BE2C (cell line): Measurements from ENCODE around the gene OR11H7.
"Not testable (repeated sequence)": the region's sequence is repeated elsewhere in the genome, so short reads cannot be mapped to it uniquely, and the experiment has no call there.

Experiments
- DNase-seq: peaks from one replicate; pipeline ENCODE4 v3.0.0-alpha.2; 2020
- H3K27me3 ChIP-seq: fragments of 250-450 bp; sonication (Bioruptor Pico); 2 replicates; pipeline ENCODE4 v1.5.1; 2020; ENCODE audit warnings: mild to moderate bottlenecking
- H3K36me3 ChIP-seq: fragments of 250-450 bp; sonication (Bioruptor Pico); 2 replicates; pipeline ENCODE4 v1.5.1; 2020; ENCODE audit warnings: mild to moderate bottlenecking
- H3K4me1 ChIP-seq: fragments of 250-450 bp; sonication (Bioruptor Pico); 2 replicates; pipeline ENCODE4 v1.5.1; 2020
- H3K4me3 ChIP-seq: 2 replicates; pipeline ENCODE4 v1.5.1; 2011; ENCODE audit warnings: low read depth, low read length
- H3K9me3 ChIP-seq: fragments of 250-450 bp; sonication (Bioruptor Pico); 2 replicates; pipeline ENCODE4 v1.5.1; 2020
- CTCF ChIP-seq: IDR thresholded peaks from 2 replicates; pipeline ENCODE4 v1.5.1; 2012; ENCODE audit warnings: mild to moderate bottlenecking, low read depth, low read length

The OR11H7 gene

GRCh38 chr14:20262642-20263128, 33.9 kb downstream of the OR11H7 start:
- no peak for TF ChIP-seq CTCF

GRCh38 chr14:20264361-20264760, 35.6 kb downstream of the OR11H7 start:
- H3K4me1 ChIP-seq, H3K27me3 ChIP-seq, H3K9me3 ChIP-seq, H3K4me3 ChIP-seq, DNase-seq, H3K36me3 ChIP-seq: not testable (repeated sequence)

More at GRCh38 chr14:20262642-20263128, 33.9 kb downstream of the OR11H7 start:
- Histone ChIP-seq H3K27me3 (no peaks in the 10 kb centered on the region), H3K9me3 (no peaks in the 10 kb centered on the region), H3K36me3 (no peaks in the 10 kb centered on the region), H3K4me3 (no peak overlapping the region), H3K4me1 (no peaks in the 10 kb centered on the region)
- DNase-seq: peak; percentile 43

GRCh38 chr14:20274062-20274461, 45.3 kb downstream of the OR11H7 start:
- no peak for TF ChIP-seq CTCF
- Histone ChIP-seq H3K4me3 (no peak overlapping the region), H3K36me3 (no peaks in the 10 kb centered on the region; the same call in 1 of the 2 replicates), H3K27me3 (no peaks in the 10 kb centered on the region), H3K4me1 (peaks cover 8% of the 10 kb centered on the region), H3K9me3 (no peaks in the 10 kb centered on the region; the same call in 1 of the 2 replicates)
- no peak for DNase-seq

- Histone ChIP-seq H3K9me3 (no peaks in the 10 kb centered on the region; the same call in 1 of the 2 replicates), H3K36me3 (no peaks in the 10 kb centered on the region; the same call in 1 of the 2 replicates), H3K27me3 (no peaks in the 10 kb centered on the region), H3K4me1 (peaks cover 8% of the 10 kb centered on the region), H3K4me3 (no peak overlapping the region)
- no peak for DNase-seq
- no peak for TF ChIP-seq CTCF
Measured at GRCh38 chr14:20277409-20277808, 48.6 kb downstream of the OR11H7 start.

- peak; percentile 50 for DNase-seq
- H3K9me3 ChIP-seq: no peaks in the 10 kb centered on the region
- no peak for TF ChIP-seq CTCF
Measured at GRCh38 chr14:20278414-20278813, 49.6 kb downstream of the OR11H7 start.

GRCh38 chr14:20280265-20280664, 51.5 kb downstream of the OR11H7 start:
- H3K4me3 ChIP-seq, H3K9me3 ChIP-seq, DNase-seq, H3K27me3 ChIP-seq, H3K4me1 ChIP-seq, H3K36me3 ChIP-seq: not testable (repeated sequence)

More at GRCh38 chr14:20278414-20278813, 49.6 kb downstream of the OR11H7 start:
- peaks cover 8% of the 10 kb centered on the region for H3K4me1 ChIP-seq
- no peak overlapping the region for H3K4me3 ChIP-seq
- no peaks in the 10 kb centered on the region for H3K27me3 ChIP-seq
- H3K36me3 ChIP-seq: no peaks in the 10 kb centered on the region; the same call in 1 of the 2 replicates
